ENCODE results near the gene EGFR.

Gene EGFR

GRCh38 chr7:55077561-55078410 is 59.0 kb downstream of the EGFR start:
- no peaks in the 10 kb centered on the region for H3F3A ChIP-seq (ENCODE audit: insufficient read depth)
- H3K9ac ChIP-seq (ENCODE audit: low read length) = no peak overlapping the region
- H3K4me3 ChIP-seq (ENCODE audit: insufficient read depth, low read length, poor library complexity, severe bottlenecking) = no peak overlapping the region

GRCh38 chr7:55078465-55079372 is 59.9 kb downstream of the EGFR start:
- TF ChIP-seq EZH2phosphoT487 (conservative IDR thresholded peaks at IDR 0.05; ENCODE audit: low read length) = no peak
- no peak for TF ChIP-seq CTCF (IDR thresholded peaks at IDR 0.05; ENCODE audit: insufficient read depth, low read length, poor library complexity, severe bottlenecking)
- Histone ChIP-seq H3K9me2 (replicated peaks; ENCODE audit: insufficient read depth, low read length) (no peaks in the 10 kb centered on the region), H3K36me3 (ENCODE audit: low read length) (no peaks in the 10 kb centered on the region), H3K4me3 (ENCODE audit: insufficient read depth, low read length, poor library complexity, severe bottlenecking) (no peak overlapping the region), H3K27me3 (ENCODE audit: low read length) (no peaks in the 10 kb centered on the region), H3K79me2 (ENCODE audit: insufficient read depth, low read length) (no peaks in the 10 kb centered on the region), H4K20me1 (ENCODE audit: low read depth, low read length) (no peaks in the 10 kb centered on the region), H3F3A (ENCODE audit: insufficient read depth) (no peaks in the 10 kb centered on the region), H3K9me3 (ENCODE audit: insufficient read depth, low read length) (no peaks in the 10 kb centered on the region), H3K9ac (ENCODE audit: low read length) (no peak overlapping the region), H3K27ac (ENCODE audit: low read depth, low read length) (no peak overlapping the region), H2AFZ (ENCODE audit: low read depth, low read length, severe bottlenecking) (no peak overlapping the region), H3K4me2 (ENCODE audit: low read depth, low read length, poor library complexity, severe bottlenecking) (no peak overlapping the region)

More at GRCh38 chr7:55077561-55078410, 59.0 kb downstream of the EGFR start:
- TF ChIP-seq CTCF (IDR thresholded peaks at IDR 0.05; ENCODE audit: insufficient read depth, low read length, poor library complexity, severe bottlenecking) (no peak), EZH2phosphoT487 (conservative IDR thresholded peaks at IDR 0.05; ENCODE audit: low read length) (no peak)
- Histone ChIP-seq H3K4me2 (ENCODE audit: low read depth, low read length, poor library complexity, severe bottlenecking) (no peak overlapping the region), H3K9me3 (ENCODE audit: insufficient read depth, low read length) (no peaks in the 10 kb centered on the region), H3K36me3 (ENCODE audit: low read length) (no peaks in the 10 kb centered on the region), H3K27ac (ENCODE audit: low read depth, low read length) (no peak overlapping the region), H4K20me1 (ENCODE audit: low read depth, low read length) (no peaks in the 10 kb centered on the region), H3K9me2 (replicated peaks; ENCODE audit: insufficient read depth, low read length) (no peaks in the 10 kb centered on the region), H2AFZ (ENCODE audit: low read depth, low read length, severe bottlenecking) (no peak overlapping the region), H3K27me3 (ENCODE audit: low read length) (no peaks in the 10 kb centered on the region), H3K79me2 (ENCODE audit: insufficient read depth, low read length) (no peaks in the 10 kb centered on the region)

GRCh38 chr7:55080000-55080623 is 61.3 kb downstream of the EGFR start:
- no peaks in the 10 kb centered on the region for H3K27me3 ChIP-seq (ENCODE audit: low read length)
- no peak overlapping the region for H2AFZ ChIP-seq (ENCODE audit: low read depth, low read length, severe bottlenecking)
- TF ChIP-seq EZH2phosphoT487 (conservative IDR thresholded peaks at IDR 0.05; ENCODE audit: low read length) = no peak
- TF ChIP-seq CTCF (IDR thresholded peaks at IDR 0.05; ENCODE audit: insufficient read depth, low read length, poor library complexity, severe bottlenecking) = no peak
- no peaks in the 10 kb centered on the region for H3K36me3 ChIP-seq (ENCODE audit: low read length)
- H3K4me2 ChIP-seq (ENCODE audit: low read depth, low read length, poor library complexity, severe bottlenecking) = no peak overlapping the region
- no peaks in the 10 kb centered on the region for H3K79me2 ChIP-seq (ENCODE audit: insufficient read depth, low read length)
- H3F3A ChIP-seq (ENCODE audit: insufficient read depth) = no peaks in the 10 kb centered on the region
- H3K9me2 ChIP-seq (replicated peaks; ENCODE audit: insufficient read depth, low read length) = no peaks in the 10 kb centered on the region
- no peak overlapping the region for H3K27ac ChIP-seq (ENCODE audit: low read depth, low read length)
- no peaks in the 10 kb centered on the region for H4K20me1 ChIP-seq (ENCODE audit: low read depth, low read length)
- no peaks in the 10 kb centered on the region for H3K9me3 ChIP-seq (ENCODE audit: insufficient read depth, low read length)
- H3K4me3 ChIP-seq (ENCODE audit: insufficient read depth, low read length, poor library complexity, severe bottlenecking) = no peak overlapping the region
- no peak overlapping the region for H3K9ac ChIP-seq (ENCODE audit: low read length)
